ENCODE data around the gene NUSAP1.

DNA sequence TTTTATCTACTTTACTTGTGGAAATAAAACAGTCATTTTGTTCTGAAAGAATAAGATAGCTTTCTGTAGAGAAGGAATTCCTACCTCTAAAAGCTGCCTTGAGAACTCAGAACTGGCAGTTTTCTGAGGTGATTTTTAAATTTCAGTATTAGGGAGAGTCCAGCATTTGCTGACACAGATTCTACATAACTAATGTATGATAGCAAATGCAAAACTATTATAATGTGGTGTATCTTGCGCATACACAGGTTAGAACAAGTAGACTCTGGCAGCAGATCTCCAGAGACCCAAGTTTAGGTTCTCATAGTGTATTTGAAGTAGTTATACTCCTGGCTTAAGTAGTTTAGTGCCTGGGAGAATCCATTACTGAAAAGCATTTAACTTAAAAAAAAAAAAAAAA is 31.1 kb upstream of the NUSAP1 start:
- TF ChIP-seq, protein P1, sequence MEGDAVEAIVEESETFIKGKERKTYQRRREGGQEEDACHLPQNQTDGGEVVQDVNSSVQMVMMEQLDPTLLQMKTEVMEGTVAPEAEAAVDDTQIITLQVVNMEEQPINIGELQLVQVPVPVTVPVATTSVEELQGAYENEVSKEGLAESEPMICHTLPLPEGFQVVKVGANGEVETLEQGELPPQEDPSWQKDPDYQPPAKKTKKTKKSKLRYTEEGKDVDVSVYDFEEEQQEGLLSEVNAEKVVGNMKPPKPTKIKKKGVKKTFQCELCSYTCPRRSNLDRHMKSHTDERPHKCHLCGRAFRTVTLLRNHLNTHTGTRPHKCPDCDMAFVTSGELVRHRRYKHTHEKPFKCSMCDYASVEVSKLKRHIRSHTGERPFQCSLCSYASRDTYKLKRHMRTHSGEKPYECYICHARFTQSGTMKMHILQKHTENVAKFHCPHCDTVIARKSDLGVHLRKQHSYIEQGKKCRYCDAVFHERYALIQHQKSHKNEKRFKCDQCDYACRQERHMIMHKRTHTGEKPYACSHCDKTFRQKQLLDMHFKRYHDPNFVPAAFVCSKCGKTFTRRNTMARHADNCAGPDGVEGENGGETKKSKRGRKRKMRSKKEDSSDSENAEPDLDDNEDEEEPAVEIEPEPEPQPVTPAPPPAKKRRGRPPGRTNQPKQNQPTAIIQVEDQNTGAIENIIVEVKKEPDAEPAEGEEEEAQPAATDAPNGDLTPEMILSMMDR (conservative IDR thresholded peaks at IDR 0.05; ENCODE audit: low read depth, low read length) = no peak
- TF ChIP-seq EZH2 (IDR thresholded peaks at IDR 0.05; ENCODE audit: borderline replicate concordance, low read depth, low read length, poor library complexity, severe bottlenecking) = no peak
